ENCODE measurements around the gene ASPM.
A peak's percentile ranks its signal among the peaks of the same experiment; 100 is the strongest.

Gene ASPM

GRCh38 chr1:197146101-197147095 is at the start of gene ASPM:
Gene ASPM, minus strand, starts transcription at chr1:197146669. Its CDS starts 232 bp downstream, at chr1:197146437.
- peak; percentile 85 for DNase-seq

GRCh38 chr1:197195100-197195499 is 48.6 kb upstream of the ASPM start:
- no peak for DNase-seq

GRCh38 chr1:197184190-197184589 is 37.7 kb upstream of the ASPM start:
- DNase-seq: no peak

- no peak for DNase-seq
These were observed 36.8 kb upstream of the ASPM start for GRCh38 chr1:197183195-197183748.

GRCh38 chr1:197182716-197183115 is 36.2 kb upstream of the ASPM start:
- DNase-seq: no peak

- DNase-seq: no peak
These were observed 35.5 kb upstream of the ASPM start for GRCh38 chr1:197181982-197182381.

GRCh38 chr1:197180252-197180878 is 33.9 kb upstream of the ASPM start:
- DNase-seq: no peak

GRCh38 chr1:197178998-197179397 is 32.5 kb upstream of the ASPM start:
- no peak for DNase-seq

GRCh38 chr1:197174818-197175217 is 28.3 kb upstream of the ASPM start:
- DNase-seq: no peak

- no peak for DNase-seq
These were observed 27.4 kb upstream of the ASPM start for GRCh38 chr1:197173571-197174507.

GRCh38 chr1:197171531-197171930 is 25.1 kb upstream of the ASPM start:
- DNase-seq: no peak

- DNase-seq: no peak
These were observed 24.1 kb upstream of the ASPM start for GRCh38 chr1:197170538-197170937.

GRCh38 chr1:197159461-197159860 is 13.0 kb upstream of the ASPM start:
- no peak for DNase-seq

- no peak for DNase-seq
These were observed 10.2 kb upstream of the ASPM start for GRCh38 chr1:197156692-197157091.

GRCh38 chr1:197152662-197153061 is 6.2 kb upstream of the ASPM start:
- no peak for DNase-seq

GRCh38 chr1:197151185-197151584 is 4.7 kb upstream of the ASPM start:
- no peak for DNase-seq

- no peak for DNase-seq
These were observed 4.0 kb upstream of the ASPM start for GRCh38 chr1:197150336-197151005.

GRCh38 chr1:197149340-197149739 is 2.9 kb upstream of the ASPM start:
- DNase-seq: no peak

- no peak for DNase-seq
These were observed 934 bp downstream of the ASPM start for GRCh38 chr1:197145446-197146024.

- DNase-seq: no peak
These were observed 1.7 kb downstream of the ASPM start for GRCh38 chr1:197144570-197145325.

GRCh38 chr1:197143276-197143675 is 3.2 kb downstream of the ASPM start:
- DNase-seq: no peak
